ENCODE measurements around the gene SLIT3. TPM values are rescaled to one million over a fixed set of nuclear protein-coding genes. Genes with fewer than 3 reads are reported as not detected.
"Not testable (repeated sequence)": the region's sequence is repeated elsewhere in the genome, so short reads cannot be mapped to it uniquely, and the experiment has no call there.

The SLIT3 gene
- polyA plus RNA-seq, 4 donors: 55.4 to 60.5 (median 57.8) TPM

GRCh38 chr5:168768172-168768571, 532.8 kb downstream of the SLIT3 start:
- DNase-seq (ENCODE audit: low read depth in 4 of 4, low spot score in 3 of 4): no peak

DNA sequence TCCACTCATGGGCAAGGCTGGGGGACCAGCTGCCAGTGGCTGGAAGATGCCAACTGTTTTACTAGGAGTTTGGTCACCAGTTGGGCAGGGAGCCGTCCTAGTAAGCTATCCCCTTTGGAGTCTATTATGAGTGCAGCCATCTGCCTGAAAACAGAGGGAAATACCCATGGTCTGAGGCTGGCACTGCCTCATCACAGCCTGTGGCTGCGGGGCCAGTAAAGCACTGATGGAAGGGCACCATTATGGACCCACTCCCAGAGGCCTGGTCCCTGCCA, 534.6 kb downstream of the SLIT3 start:
- DNase-seq (ENCODE audit: low read depth in 4 of 4, low spot score in 3 of 4): no peak

DNA sequence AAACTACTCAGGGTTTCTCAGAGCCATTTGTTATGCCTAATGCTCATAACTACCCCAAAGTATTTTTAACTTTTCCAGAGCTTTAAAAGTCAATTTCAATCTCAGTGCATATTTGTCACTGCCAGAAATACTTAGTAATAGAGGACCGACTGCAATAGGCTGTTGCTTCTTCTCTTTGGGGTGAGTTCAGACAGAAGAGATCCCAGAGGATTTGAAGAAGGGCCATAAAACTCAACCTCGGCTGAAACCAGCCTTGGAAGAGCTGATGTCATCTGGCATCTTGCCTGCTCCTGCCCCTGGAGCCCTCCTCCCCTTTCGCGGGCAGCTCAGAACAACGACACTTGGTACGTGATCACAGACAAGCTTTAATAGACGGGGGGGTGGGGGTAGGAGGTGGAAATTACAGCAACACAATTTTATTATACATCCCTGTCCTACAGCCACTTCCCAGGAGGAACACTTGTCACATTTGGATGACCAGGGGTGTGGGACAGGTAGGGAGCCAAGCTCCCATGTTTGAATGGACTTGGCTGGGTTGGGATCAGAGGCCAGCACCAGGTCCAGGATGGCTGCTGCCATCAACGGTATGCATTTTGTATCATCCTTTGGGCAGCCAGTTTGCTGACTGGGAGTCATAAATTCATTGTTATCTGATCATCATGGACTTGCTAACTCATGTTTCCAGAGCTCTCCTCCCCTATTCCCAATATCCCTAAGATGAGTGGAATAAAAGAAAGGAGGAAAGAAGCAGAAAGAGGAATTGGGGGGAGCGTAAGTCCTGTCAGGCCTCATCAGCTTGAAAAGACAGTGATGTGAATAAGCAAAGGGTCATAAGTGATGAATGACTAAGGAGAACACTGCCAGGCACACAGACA, 535.2 kb downstream of the SLIT3 start:
- DNase-seq (ENCODE audit: low read depth in 4 of 4, low spot score in 3 of 4): peak in 3 of 4 donors; percentile 12 to 26 (median 22)

DNA sequence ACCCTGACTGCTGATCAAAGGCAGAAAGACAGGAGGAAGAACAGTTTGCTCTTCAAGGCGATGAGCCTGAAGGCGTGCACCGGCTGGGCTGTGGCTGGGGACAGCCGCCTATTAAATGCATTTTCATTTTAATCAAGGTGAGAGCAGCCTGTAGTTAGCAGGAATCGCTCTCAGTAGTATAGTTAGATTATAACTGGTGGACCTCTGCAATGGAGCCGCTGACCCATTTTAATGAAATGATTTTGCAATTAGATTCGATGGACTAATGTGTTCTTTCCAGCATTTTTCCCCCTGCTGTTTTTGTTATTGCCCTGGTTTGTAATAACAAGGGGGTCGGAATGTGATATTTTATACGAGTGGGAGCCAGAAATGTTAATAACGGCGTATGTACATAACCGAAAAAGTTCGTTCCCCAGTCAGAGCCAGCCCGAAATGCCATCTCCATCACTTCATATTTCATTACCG, 535.8 kb downstream of the SLIT3 start:
- DNase-seq (ENCODE audit: low read depth in 4 of 4, low spot score in 3 of 4): no peak

GRCh38 chr5:168756453-168757391, 544.2 kb downstream of the SLIT3 start:
- no peak for DNase-seq (ENCODE audit: low read depth in 4 of 4, low spot score in 3 of 4)

GRCh38 chr5:168755548-168756093, 545.3 kb downstream of the SLIT3 start:
- no peak for DNase-seq (ENCODE audit: low read depth in 4 of 4, low spot score in 3 of 4)

DNA sequence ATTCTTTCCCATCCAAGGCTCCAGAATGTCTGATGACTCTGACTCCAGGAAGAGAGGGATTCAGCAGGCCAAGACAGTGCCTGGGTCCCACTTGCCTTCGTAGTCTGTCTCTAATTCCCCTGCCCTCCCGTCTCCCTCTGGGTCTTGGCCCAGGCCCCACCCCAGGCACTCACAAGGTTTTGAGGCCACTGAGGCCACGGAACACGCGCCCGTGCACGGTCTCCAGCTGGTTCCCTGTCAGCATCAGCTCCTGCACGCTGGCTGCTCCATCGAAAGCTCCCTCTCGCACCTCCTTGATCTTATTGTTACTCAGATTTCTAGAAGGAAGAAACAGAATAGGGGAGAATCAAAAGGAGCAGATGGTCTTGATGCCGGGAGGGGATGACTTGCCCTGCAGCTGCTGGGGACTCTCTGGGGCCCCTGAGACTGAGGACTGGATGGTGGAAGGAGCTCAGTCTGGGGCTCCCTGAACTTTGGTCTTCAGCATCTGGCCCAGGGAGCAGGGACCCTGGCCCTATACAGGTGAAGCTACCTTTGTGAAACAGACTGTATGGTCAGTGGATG, 547.2 kb downstream of the SLIT3 start:
- no peak for DNase-seq (ENCODE audit: low read depth in 4 of 4, low spot score in 3 of 4)

DNA sequence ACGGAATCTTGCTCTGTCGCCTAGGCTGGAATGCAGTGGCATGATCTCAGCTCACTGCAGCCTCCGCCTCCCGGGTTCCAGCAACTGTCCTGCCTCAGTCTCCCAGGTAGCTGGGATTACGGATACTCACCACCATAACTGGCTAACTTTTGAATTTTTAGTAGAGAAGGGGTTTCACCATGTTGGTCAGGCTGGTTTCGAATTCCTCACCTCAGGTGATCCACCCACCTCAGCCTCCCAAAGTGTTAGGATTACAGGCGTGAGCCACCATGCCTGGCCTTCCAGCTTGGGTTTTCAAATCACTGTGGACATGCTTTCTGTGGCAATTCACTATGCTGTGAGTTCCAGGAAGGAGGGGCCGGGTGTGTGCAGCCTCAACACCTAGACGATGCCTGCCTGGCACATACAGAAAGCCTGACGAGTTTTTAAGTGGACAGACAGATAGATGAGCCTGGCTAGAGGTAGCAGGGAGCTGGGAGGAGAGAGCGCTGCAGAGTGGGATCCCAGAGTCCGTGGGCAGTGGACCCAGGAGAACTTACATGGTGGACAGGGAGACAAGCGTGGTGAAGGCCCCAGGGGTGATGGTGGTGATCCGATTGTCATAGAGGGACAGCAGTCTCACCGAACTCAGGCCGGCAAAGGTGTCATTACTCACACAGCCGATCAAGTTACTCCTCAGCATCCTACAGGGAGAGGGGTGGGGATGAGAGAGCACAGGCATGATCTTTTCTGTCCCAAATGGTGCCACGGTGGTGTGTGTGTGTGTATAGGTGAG, 548.3 kb downstream of the SLIT3 start:
- no peak for DNase-seq (ENCODE audit: low read depth in 4 of 4, low spot score in 3 of 4)

- DNase-seq (ENCODE audit: low read depth in 4 of 4, low spot score in 3 of 4): no peak
These were observed 548.9 kb downstream of the SLIT3 start for GRCh38 chr5:168752012-168752411.

DNA sequence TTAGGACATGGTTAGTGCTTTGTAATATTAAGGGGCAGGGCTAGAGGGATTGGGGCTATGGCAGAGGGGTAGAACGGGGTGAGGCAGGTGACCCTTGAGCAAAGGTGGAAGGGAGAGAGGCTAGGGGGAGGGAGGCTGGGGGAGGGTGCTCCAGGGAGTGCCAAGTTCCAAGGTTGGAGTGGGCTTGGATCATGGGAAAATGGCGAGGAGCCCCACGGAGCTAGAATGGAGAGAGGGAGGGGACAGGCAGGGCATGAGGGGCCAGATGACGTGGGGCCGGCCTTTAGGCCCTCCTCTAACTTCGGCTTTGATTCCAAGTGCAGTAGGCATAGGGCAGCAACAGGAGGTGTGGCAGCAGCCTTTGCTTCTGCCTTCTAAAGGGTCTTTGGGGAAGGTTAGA, 550.0 kb downstream of the SLIT3 start:
- no peak for DNase-seq (ENCODE audit: low read depth in 4 of 4, low spot score in 3 of 4)

DNA sequence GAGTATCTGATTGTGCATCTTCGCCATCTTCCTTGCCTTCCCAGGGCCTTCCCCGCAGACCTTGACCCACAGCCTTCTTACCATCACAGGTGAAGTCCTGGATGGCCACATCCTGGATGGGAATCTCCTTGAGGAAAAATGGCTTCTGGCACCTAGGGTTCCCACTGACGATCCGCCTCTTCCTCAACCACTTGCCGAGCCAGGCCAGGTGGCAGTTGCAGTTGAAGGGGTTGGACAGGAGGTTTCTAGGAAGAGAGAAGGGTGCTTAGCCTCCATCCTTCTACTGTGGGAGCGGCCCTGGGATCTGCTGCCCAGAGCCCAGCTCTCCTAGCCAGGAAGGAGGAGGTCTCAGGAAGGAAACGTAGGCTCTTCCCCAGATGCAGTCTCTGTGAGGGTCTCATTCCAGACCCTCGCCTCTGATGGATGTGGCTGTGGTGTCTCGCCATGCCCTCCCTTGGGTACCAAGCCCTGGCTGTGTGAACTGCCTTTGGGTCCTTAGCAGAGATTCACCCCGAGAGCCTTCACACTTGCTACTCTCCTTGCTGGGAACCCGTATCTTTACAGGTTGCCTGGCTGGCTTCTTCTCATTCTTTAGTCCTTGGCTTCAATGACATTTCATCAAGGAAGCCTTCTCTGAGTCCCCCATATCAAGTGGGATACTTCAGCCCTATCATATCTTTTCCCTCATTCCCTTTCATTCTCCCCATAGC, 551.4 kb downstream of the SLIT3 start:
- DNase-seq (ENCODE audit: low read depth in 4 of 4, low spot score in 3 of 4): no peak

DNA sequence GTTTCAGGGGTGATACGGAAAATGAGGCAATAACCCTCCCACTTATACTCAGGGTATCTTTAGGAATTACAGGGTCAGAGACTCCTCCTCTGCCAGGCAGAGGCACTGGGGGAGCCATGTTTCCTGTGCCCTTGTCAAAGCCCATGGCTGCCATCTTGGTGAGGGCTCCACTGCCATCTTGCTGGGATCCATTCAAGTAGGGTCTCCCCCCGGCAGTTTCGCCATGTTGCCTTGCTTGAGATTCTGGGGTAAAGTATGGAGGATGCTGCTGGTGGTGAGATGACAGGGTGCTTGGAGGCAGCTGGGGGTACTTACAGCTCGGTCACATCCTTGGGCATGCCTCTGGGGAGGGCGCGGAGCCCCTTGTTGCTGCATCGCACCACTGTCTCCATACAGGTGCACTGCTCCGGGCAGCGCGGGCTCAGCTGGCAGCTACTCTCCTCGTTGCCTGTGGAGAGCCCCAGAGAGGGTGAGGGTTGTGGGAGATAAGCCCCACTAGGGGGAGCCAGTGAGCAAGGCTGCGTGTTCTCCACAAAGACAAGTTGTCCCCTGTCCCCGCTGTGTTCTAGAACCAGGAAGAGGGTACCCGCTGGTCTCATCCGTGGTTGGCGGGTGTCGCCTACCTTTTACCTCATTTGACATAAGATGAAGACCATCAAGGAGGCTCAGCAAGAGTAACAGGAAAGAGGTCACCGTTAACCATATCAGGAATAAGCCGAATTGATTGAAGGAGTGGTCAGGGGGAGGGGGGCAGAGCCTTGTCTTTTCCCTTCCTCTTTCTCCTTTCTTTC, 552.8 kb downstream of the SLIT3 start:
- no peak for DNase-seq (ENCODE audit: low read depth in 4 of 4, low spot score in 3 of 4)

GRCh38 chr5:168746893-168747640, 553.9 kb downstream of the SLIT3 start:
- DNase-seq (ENCODE audit: low read depth in 4 of 4, low spot score in 3 of 4): no peak

GRCh38 chr5:168746126-168746892, 554.6 kb downstream of the SLIT3 start:
- DNase-seq (ENCODE audit: low read depth in 4 of 4, low spot score in 3 of 4): not testable (repeated sequence)

GRCh38 chr5:168743617-168744016, 557.3 kb downstream of the SLIT3 start:
- DNase-seq (ENCODE audit: low read depth in 4 of 4, low spot score in 3 of 4): no peak

GRCh38 chr5:168742311-168742710, 558.6 kb downstream of the SLIT3 start:
- DNase-seq (ENCODE audit: low read depth in 4 of 4, low spot score in 3 of 4): not testable (repeated sequence)

- DNase-seq (ENCODE audit: low read depth in 4 of 4, low spot score in 3 of 4): no peak
These were observed 560.1 kb downstream of the SLIT3 start for GRCh38 chr5:168740811-168741213.
